ENCODE measurements around the gene KLHL15.

The KLHL15 gene

DNA sequence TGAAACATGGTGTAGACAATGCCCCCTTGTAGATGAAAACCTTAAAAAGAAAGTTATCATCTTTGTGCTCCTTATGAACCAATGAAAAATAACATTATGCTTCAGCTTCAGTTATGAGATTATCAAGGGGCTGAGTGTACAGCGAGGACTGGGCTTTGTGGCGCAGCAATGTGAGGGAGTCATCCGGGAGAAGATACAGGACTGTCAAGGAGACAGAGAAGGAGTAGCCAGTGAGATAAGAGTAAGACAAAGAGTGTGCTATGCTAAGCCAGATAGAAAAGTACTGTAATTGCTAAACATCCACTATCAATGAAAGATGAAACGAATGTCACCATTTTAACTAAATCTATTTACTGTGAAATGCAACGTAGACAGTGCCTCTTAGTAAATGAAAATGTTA, 3.6 kb upstream of the KLHL15 start:
- Histone ChIP-seq H2AFZ (no peak overlapping the region), H3K79me2 (no peaks in the 10 kb centered on the region), H3K4me3 (ENCODE audit: low read depth, low read length) (no peak overlapping the region), H3K36me3 (ENCODE audit: control insufficient read depth, insufficient read depth, low read length) (no peaks in the 10 kb centered on the region), H3K9ac (no peak overlapping the region), H3K4me2 (ENCODE audit: low read length) (no peak overlapping the region), H3K27ac (no peak overlapping the region), H3K4me1 (no peaks in the 10 kb centered on the region), H3K27me3 (ENCODE audit: control insufficient read depth, insufficient read depth, low read length) (no peaks in the 10 kb centered on the region), H3K9me3 (ENCODE audit: control insufficient read depth, low read length) (no peaks in the 10 kb centered on the region)
- TF ChIP-seq, protein P1, sequence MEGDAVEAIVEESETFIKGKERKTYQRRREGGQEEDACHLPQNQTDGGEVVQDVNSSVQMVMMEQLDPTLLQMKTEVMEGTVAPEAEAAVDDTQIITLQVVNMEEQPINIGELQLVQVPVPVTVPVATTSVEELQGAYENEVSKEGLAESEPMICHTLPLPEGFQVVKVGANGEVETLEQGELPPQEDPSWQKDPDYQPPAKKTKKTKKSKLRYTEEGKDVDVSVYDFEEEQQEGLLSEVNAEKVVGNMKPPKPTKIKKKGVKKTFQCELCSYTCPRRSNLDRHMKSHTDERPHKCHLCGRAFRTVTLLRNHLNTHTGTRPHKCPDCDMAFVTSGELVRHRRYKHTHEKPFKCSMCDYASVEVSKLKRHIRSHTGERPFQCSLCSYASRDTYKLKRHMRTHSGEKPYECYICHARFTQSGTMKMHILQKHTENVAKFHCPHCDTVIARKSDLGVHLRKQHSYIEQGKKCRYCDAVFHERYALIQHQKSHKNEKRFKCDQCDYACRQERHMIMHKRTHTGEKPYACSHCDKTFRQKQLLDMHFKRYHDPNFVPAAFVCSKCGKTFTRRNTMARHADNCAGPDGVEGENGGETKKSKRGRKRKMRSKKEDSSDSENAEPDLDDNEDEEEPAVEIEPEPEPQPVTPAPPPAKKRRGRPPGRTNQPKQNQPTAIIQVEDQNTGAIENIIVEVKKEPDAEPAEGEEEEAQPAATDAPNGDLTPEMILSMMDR (IDR thresholded peaks at IDR 0.05): no peak

DNA sequence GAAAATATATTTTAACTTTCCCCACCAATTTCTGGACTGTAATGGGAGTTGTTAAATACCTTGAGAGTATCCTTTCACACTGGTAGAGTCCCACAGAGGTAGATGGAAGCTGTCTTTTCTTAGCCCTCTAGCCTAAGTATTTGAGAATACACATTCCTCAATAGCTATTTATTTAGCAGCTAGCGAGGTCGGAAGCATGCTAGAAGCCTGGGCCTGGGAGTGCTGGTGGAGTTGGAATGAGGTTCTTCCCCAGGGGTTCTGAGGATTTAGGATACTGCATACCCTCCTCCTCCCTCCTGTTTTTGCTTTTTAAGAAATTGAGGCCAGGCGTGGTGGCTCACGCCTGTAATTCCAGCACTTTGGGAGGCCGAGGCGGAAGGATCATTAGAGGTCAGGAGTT, 999 bp upstream of the KLHL15 start:
- no peak overlapping the region for H3K9ac ChIP-seq
- no peak overlapping the region for H3K4me2 ChIP-seq (ENCODE audit: low read length)
- no peak overlapping the region for H3K4me3 ChIP-seq (ENCODE audit: low read depth, low read length)
- H3K36me3 ChIP-seq (ENCODE audit: control insufficient read depth, insufficient read depth, low read length): no peaks in the 10 kb centered on the region
- no peak overlapping the region for H2AFZ ChIP-seq
- H3K9me3 ChIP-seq (ENCODE audit: control insufficient read depth, low read length): no peaks in the 10 kb centered on the region
- no peak overlapping the region for H3K27ac ChIP-seq
- H3K4me1 ChIP-seq: no peaks in the 10 kb centered on the region
- H3K79me2 ChIP-seq: peaks cover under 1% of the 10 kb centered on the region
- TF ChIP-seq, protein P1 (IDR thresholded peaks at IDR 0.05): no peak
- no peaks in the 10 kb centered on the region for H3K27me3 ChIP-seq (ENCODE audit: control insufficient read depth, insufficient read depth, low read length)

DNA sequence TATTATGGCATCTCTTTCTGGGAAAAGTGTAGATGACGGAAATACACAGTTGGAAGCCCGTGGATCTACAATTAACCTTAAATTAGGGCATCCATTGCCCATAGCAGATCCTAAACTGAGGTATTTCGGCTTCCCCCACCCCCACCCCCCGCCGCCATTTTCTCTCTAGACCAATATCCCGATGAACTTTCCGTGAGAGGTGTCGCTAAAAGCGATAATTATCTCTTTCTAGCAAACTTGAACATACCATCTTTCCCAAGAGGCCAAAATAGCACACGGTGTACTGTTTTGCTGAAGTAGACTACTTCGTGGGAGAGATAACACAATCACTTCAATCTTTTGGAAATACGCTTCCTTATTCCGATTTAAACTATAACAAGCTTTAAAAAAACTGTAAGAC, 554 bp downstream of the KLHL15 start:
- peak overlapping the region; percentile 70 for H3K4me3 ChIP-seq (ENCODE audit: low read depth, low read length)
- H3K36me3 ChIP-seq (ENCODE audit: control insufficient read depth, insufficient read depth, low read length): no peaks in the 10 kb centered on the region
- no peaks in the 10 kb centered on the region for H3K4me1 ChIP-seq
- no peaks in the 10 kb centered on the region for H3K27me3 ChIP-seq (ENCODE audit: control insufficient read depth, insufficient read depth, low read length)
- TF ChIP-seq, protein P1 (IDR thresholded peaks at IDR 0.05): no peak
- H3K27ac ChIP-seq: peak overlapping the region; percentile 98
- H2AFZ ChIP-seq: peak overlapping the region; percentile 73
- no peak overlapping the region for H3K9ac ChIP-seq
- no peaks in the 10 kb centered on the region for H3K9me3 ChIP-seq (ENCODE audit: control insufficient read depth, low read length)
- peaks cover 2% of the 10 kb centered on the region for H3K79me2 ChIP-seq
- H3K4me2 ChIP-seq (ENCODE audit: low read length): peak overlapping the region; percentile 88

DNA sequence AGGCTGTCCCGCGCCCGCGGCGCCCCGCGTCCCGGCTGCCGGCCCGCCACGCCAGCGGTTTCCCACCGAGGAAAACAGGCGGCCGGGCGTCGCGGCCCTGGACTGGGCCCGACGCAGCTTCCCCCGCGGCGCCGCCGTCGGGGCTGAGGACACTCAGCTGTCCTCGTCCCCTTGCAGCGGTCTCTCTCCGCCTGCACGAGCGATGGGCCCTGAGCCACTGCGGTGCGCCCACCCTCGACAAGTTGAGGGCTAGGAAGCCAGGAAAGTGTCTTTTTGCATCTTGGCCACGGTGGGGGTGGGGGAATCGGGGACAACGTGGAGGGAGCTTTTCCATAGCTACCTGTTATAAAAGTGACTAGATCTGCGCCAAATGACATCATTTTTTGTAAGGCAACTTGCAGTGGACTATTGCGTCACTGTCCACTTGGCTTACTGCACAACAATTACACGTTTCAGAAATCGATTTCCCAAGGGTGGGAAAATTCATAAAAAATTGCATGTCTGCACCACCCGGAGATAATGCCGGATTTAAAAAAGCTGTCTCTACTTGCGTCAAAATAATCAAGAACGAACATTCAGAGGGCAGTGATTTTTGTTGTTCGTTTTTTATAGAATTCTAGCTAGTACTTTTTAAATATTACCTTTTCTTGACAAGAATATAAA, 1.1 kb downstream of the KLHL15 start:
- TF ChIP-seq, protein P1 (IDR thresholded peaks at IDR 0.05): no peak
- Histone ChIP-seq H2AFZ (peak overlapping the region; percentile 73), H3K9ac (peak overlapping the region; percentile 92), H3K9me3 (ENCODE audit: control insufficient read depth, low read length) (no peaks in the 10 kb centered on the region), H3K36me3 (ENCODE audit: control insufficient read depth, insufficient read depth, low read length) (no peaks in the 10 kb centered on the region), H3K27ac (peak overlapping the region; percentile 98), H3K4me3 (ENCODE audit: low read depth, low read length) (peak overlapping the region; percentile 70), H3K4me2 (ENCODE audit: low read length) (peak overlapping the region; percentile 88), H3K27me3 (ENCODE audit: control insufficient read depth, insufficient read depth, low read length) (no peaks in the 10 kb centered on the region), H3K4me1 (no peaks in the 10 kb centered on the region), H3K79me2 (peaks cover 2% of the 10 kb centered on the region)
